GM21381 (cell line): Measurements from ENCODE around the gene XBP1.
"Not testable (repeated sequence)": the region's sequence is repeated elsewhere in the genome, so short reads cannot be mapped to it uniquely, and the experiment has no call there.

Experiments used
- ATAC-seq: cut with Tn5 transposase; IDR thresholded peaks from one replicate; pipeline ENCODE4 v1.9.1; 2021; ENCODE audit warnings: mild to moderate bottlenecking, moderate library complexity; ENCODE audit not compliant: unreplicated experiment

XBP1 gene

DNA sequence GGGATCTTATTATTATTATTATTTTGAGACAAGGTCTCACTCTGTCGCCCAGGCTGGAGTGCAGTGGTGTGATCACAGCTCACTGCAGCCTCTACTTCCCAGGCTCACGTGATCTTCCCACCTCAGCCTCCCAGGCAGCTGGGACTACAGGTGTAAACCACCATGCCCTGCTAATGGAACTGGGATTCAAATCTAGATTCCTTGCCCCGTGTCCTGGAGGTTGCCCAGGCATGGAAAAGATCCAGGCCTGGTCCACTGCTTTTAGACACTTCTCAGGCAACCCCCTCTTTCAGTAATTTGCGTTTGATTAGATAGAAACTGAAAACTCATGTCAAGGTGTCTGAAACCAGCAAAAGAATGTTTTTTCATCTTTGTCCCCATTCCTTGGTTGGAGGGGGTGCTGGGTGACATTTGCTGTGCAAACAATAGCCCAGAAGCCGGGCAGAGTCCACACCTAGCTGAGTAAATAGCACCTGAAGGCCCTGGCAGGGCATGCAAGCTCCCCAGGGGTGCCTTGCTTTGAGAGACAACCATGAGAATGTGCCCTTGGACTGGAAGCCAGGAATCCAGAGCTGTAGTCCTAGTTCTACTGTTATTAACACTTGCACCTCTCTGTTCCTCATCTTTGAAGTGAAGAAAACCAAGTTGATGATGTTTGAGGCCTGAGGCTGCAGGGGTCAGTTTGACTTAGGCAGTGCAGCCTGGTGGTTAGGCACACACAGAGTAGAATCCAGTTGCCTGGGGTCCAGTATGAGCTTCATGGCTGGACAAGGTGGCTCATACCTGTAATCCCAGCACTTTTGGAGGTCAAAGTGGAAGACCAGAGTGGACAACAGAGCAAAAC lies 19.1 kb upstream of the XBP1 start:
- peak; percentile 55 for ATAC-seq

DNA sequence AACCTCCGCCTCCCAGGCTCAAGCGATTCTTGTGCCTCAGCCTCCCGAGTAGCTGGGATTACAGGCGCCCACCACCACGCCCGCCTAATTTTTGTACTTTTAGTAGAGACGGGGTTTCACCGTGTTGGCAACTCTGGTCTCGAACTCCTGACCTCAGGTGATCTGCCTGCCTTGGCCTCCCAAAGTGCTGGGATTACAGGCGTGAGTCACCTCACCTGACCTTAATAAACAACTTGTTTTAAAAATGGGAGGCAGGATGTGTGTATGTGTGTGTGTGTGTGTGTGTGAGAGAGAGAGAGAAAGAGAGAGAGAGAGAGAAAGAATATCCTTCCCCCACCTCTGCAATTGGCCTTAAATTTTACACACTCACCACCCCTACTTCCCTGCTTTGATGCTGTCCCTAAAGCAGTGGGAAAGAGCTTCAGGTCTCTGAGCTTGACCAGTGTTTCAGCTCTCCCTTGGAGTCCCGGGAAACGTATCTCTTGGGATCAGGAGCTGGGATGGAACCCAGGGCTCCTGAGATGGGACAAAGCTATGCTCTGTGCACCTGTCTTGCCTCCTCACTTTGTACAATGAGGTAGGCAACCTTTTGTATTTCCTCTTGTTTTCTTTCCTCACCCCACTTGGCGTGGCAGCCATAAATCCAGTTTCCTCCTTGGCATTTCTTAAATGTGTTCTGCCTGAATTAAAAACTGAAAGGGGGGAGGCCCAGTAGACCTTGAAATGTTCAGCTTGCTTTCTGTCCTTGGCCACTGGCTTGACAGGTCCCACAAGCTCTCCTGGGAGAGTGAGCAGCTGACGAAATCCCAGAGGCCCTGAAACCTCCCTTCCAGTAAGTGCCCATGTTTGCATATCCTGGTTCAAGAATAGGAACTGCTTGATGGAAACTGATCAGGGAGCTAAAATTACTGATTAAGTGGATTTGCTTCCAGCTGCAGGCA lies 17.8 kb upstream of the XBP1 start:
- no peak for ATAC-seq

DNA sequence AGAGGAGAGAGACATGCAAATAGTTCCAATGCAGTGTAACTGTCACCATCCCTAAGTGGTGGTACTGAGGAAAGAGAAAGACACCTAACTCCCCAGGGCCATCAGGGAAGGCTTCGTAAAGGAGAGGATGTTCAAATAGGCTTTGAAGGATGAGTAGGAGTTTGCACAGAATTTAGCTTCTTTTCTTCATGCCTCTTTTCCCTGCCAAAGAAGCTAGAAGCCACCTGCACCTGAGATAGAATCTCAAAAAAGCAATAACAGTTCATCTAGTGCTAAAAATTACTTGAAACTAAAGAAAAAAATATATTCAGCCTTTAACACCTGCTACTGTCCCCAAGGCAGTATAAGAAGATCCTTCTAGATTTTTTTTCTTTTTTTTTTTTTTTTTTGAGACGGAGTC lies 16.7 kb upstream of the XBP1 start:
- no peak for ATAC-seq

DNA sequence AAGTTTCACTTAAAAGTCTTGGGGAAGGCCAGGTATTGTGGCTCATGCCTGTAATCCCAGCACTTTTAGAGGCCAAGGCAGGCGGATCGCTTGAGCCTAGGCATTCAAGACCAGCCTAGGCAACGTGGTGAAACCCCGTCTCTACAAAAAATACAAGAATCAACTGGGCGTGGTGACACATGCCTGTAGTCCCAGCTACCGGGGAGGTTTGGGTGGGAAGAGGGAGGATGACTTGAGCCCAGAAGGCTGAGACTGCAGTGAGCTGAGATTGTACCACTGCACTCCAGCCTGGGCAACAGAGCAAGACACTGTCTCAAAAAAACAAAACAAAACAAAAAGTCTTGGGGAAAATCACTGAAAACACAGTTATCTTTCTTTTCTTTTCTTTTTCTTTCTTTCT lies 15.4 kb upstream of the XBP1 start:
- ATAC-seq: no peak

- no peak for ATAC-seq
Measured at GRCh38 chr22:28815111-28815510, 14.7 kb upstream of the XBP1 start.

DNA sequence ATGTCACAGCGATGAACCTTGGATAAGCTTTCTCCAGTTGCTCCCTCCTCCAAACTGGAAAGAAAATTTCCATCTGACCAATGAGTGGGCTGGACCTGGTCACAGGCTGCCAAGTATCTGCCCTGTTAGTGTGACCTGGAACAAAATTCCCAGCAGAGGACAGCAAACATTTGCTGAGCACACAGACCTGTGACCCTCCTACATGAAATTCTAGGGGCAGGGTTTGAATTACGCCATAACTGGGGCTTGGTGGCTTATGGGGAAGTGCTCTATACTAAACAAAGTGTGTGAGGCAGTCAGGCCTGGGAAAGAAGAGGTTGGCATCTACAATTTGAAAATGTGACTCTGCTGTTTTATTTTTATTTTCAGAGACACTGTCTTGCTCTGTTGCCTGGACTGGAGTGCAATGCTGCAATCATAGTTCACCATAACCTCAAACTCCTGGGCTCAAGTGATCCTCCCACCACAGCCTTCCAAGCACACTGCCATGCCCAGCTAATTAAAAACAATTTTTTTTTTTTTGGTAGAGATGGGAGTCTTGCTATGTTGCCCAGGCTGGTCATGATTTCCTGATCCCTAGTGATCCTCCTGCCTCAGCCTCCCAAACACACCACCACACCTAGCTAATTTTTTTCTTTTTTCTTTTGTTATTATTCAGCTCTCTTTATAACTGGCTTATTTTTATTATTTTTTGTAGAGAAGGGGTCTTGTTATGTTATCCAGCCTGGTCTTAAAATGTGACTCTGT lies 13.6 kb upstream of the XBP1 start:
- no peak for ATAC-seq

- no peak for ATAC-seq
Measured at GRCh38 chr22:28812516-28812915, 12.1 kb upstream of the XBP1 start.

- ATAC-seq: no peak
Measured at GRCh38 chr22:28810821-28811491, 10.6 kb upstream of the XBP1 start.

GRCh38 chr22:28808716-28809355 lies 8.5 kb upstream of the XBP1 start:
- ATAC-seq: no peak

DNA sequence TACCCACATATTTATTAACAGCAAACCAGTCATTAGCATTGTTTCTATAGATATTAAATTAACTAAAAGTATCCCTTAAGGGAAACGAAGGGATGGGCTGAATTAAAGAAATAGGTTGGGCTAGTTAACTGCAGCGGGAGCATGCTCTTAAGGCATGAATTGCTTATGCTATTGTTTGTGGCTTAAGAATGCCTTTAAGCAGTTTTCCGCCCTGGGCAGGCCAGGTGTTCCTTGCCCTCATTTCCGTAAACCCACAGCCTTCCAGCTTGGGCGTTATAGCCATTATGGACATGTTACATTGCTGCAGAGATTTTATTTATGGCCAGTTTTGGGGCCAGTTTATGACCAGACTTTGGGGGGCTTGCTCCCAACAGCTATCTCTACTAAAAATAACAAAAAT lies 5.1 kb upstream of the XBP1 start:
- not testable (repeated sequence) for ATAC-seq

GRCh38 chr22:28802595-28803123 lies 2.3 kb upstream of the XBP1 start:
- no peak for ATAC-seq

- no peak for ATAC-seq
Measured at GRCh38 chr22:28801845-28802594, 1.7 kb upstream of the XBP1 start.

DNA sequence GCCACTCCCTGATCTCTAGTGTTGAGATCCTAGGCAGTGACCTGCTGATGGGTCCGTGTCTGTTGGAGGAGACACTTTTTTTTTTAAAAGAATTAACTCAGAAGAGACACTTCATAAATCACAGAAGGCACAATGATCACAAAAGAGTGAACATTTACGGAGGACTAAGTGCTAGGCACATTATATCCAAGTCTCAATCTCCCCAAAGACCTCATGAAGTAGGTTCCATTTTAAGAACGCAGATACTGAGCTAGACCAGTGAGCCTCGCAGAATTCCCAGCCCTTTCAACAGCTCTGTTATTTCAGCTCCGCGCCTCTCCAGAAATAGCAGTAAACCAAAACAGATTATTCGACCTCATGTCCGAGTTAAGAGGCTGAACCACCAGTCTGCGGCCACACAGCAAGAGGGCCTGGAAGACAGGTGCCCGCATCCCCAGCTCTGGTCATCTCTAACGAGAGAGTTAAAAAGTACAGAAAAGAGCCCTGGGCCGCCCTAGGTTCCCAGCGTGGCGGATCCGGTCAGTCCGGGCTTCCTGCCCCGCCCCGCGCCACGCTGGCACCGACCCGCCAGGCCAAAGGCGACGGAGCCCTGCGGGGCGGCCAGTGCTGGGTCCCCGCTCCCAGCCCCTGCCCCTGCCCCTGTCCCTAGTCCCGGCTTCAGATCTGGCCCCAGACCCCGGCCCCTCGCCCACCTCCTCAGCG lies 612 bp downstream of the XBP1 start:
- peak; percentile 33 for ATAC-seq

DNA sequence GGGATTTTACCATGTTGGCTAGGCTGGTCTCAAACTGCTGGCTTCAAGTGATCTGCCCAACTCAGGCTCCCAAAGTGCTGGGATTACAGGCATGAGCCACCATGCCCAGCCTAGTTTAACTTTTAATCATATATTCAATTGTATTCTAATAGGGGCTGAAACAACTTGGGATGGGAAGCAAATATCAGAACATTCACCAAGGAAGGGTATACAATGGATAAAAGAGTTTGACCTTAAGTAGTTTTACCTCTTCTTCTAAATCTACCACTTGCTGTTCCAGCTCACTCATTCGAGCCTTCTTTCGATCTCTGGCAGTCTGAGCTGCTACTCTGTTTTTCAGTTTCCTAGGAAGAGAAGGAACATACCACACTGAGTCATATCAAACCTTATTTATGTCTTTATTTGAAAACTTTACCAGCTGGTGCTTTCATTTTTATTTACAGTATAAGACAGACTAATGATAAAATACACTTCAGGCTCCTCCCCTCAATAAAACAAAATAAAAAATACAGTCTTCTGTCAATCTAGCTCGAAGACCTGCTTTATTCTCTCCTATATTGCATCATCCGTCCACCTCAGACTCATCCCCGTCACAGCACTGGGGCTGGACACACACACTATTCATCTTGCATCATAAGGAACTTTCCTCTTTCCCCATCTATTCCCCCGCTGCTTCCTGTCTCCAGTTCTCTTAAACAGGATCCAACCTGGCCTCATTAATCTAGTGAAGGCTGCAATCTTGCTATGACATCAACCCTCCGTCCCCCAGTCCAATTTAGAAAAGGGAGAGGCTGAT lies 1.4 kb downstream of the XBP1 start:
- no peak for ATAC-seq

DNA sequence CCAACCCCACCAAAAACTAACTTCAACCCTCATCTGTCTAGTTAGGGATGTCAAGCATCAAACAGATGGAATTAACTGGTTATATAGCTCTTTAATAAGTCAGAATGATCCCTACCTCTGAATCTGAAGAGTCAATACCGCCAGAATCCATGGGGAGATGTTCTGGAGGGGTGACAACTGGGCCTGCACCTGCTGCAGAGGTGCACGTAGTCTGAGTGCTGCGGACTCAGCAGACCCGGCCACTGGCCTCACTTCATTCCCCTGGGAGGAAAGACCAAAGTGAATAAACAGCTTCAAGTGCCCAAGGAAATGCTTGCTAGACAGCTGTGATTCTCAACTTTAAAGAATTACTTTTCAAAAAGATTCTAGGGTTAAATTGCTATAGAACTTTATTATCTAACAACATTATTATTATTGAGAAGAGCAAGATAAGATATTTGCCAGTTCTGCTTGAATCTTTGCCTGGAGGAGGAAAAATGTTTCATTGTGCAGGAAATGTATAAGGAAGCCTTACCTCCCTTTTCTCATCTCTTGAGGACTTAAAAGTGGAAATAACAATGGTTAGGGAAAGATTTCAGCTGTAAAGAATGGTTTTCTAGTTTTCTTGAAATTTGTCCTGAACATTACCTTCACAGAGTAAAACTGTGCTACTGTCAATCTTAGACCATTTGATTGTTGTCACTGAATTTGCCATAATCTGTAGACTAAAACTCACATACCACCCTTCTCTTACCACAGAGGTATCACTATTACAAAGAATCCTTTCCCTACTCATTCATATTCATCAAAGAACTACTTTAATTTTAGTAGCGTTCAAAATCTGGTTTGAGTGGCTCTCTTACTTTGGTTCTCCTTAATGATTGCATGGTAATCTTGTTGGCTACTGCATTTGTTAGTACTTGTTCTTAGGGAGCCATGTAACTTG lies 4.2 kb downstream of the XBP1 start:
- no peak for ATAC-seq

- ATAC-seq: no peak
Measured at GRCh38 chr22:28795071-28795693, 5.2 kb downstream of the XBP1 start.
